ENCODE results near the gene BMP6. TPM values are rescaled to one million over a fixed set of nuclear protein-coding genes. Genes with fewer than 3 reads are reported as not detected.

BMP6 gene
- total RNA-seq, 1 experiment from 2014 or later, result 0.28 TPM

DNA sequence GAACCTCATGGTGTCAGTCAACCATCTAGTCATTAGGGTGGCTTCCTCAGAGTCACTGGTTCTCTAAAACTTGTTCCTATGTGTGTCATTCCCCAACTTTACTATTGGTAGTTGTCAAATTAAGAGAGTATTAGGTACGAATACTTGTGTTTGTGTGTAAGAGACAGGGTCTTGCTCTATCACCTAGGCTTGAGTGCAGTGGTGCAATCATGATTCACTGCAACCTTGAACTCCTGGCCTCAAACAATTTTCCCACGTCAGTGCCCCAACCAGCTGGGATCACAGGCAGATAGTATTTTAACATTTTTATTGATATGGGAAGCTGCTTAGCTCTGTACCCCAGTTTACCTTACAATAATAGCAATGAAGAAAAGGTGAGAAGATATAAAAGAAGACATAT lies 50.6 kb downstream of the BMP6 start:
- TF ChIP-seq, protein P1, sequence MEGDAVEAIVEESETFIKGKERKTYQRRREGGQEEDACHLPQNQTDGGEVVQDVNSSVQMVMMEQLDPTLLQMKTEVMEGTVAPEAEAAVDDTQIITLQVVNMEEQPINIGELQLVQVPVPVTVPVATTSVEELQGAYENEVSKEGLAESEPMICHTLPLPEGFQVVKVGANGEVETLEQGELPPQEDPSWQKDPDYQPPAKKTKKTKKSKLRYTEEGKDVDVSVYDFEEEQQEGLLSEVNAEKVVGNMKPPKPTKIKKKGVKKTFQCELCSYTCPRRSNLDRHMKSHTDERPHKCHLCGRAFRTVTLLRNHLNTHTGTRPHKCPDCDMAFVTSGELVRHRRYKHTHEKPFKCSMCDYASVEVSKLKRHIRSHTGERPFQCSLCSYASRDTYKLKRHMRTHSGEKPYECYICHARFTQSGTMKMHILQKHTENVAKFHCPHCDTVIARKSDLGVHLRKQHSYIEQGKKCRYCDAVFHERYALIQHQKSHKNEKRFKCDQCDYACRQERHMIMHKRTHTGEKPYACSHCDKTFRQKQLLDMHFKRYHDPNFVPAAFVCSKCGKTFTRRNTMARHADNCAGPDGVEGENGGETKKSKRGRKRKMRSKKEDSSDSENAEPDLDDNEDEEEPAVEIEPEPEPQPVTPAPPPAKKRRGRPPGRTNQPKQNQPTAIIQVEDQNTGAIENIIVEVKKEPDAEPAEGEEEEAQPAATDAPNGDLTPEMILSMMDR (conservative IDR thresholded peaks at IDR 0.05), result no peak
- H3K79me1 ChIP-seq (ENCODE audit: insufficient read depth, low read depth, low read length, poor library complexity, severe bottlenecking), result no peaks in the 10 kb centered on the region
- no peaks in the 10 kb centered on the region for H3K27me3 ChIP-seq (ENCODE audit: insufficient read depth, low read length)
- H3K4me3 Mint-ChIP-seq, result no peak overlapping the region
- H3K9ac ChIP-seq (ENCODE audit: extremely low read depth, insufficient read length, low read length), result no peak overlapping the region
- no peaks in the 10 kb centered on the region for H3K79me2 ChIP-seq (ENCODE audit: insufficient read depth, low read length)
- no peak overlapping the region for H2AFZ ChIP-seq (ENCODE audit: low read length)
- no peak overlapping the region for H3K4ac ChIP-seq (ENCODE audit: low read depth, low read length)
- H3K9me3 ChIP-seq (ENCODE audit: control insufficient read depth, low read depth, low read length), result no peaks in the 10 kb centered on the region
- peaks cover 12 to 18% of the 10 kb centered on the region in 2 experiments for H3K4me1 Mint-ChIP-seq
- no peaks in the 10 kb centered on the region; a peak in 2 of 5 replicates for H3K9me3 Mint-ChIP-seq
- H2BK15ac ChIP-seq (ENCODE audit: low read depth, low read length), result no peak overlapping the region
- H2BK20ac ChIP-seq (ENCODE audit: low read depth, low read length, poor library complexity, severe bottlenecking), result no peak overlapping the region
- no peaks in the 10 kb centered on the region for H3K36me3 Mint-ChIP-seq (ENCODE audit: insufficient read depth in 1 of 3, low read depth in 3 of 3)
- H2AK5ac ChIP-seq (ENCODE audit: insufficient read length, low read length), result no peak overlapping the region
- H3K23ac ChIP-seq (ENCODE audit: insufficient read length, low read depth, low read length), result no peak overlapping the region
- H3K14ac ChIP-seq (ENCODE audit: insufficient read depth, low read length), result no peak overlapping the region
- no peak overlapping the region for H3K4me2 ChIP-seq (ENCODE audit: insufficient read depth, insufficient read length, low read length)
- H3K27ac ChIP-seq (ENCODE audit: insufficient read length, low read depth, low read length), result no peak overlapping the region
- no peak for DNase-seq
- H3K23me2 ChIP-seq (ENCODE audit: insufficient read length, low read depth, low read length, poor library complexity, severe bottlenecking), result no peaks in the 10 kb centered on the region
- H3T11ph ChIP-seq (ENCODE audit: low read length), result no peak overlapping the region
- H4K5ac ChIP-seq (ENCODE audit: insufficient read length, low read depth, low read length), result no peak overlapping the region
- H2BK5ac ChIP-seq (ENCODE audit: insufficient read length, low read length), result no peak overlapping the region
- H3K56ac ChIP-seq (ENCODE audit: insufficient read length, low read depth, low read length), result no peak overlapping the region
- H4K8ac ChIP-seq (replicated peaks; ENCODE audit: insufficient read length, low read depth, low read length), result no peak overlapping the region
- no peaks in the 10 kb centered on the region for H3K27me3 Mint-ChIP-seq (ENCODE audit: low read depth)
- no peaks in the 10 kb centered on the region for H4K20me1 ChIP-seq (ENCODE audit: control insufficient read depth, insufficient read depth, insufficient read length)
- no CpG with 5 or more reads among the region's 2 CpGs for WGBS (ENCODE audit: extremely low coverage, insufficient read length, low lambda C conversion rate)
- H4K91ac ChIP-seq (ENCODE audit: insufficient read length, low read depth, low read length), result no peak overlapping the region
- H2BK12ac ChIP-seq (ENCODE audit: insufficient read length, low read depth, low read length), result no peak overlapping the region
- no peak overlapping the region for H2BK120ac ChIP-seq (ENCODE audit: low read depth, low read length, poor library complexity, severe bottlenecking)
- no peak overlapping the region for H3K27ac Mint-ChIP-seq
- H3K4me1 ChIP-seq (ENCODE audit: insufficient read depth, low read length), result no peaks in the 10 kb centered on the region
- no peak overlapping the region for H3K18ac ChIP-seq (ENCODE audit: insufficient read length, low read depth, low read length)
